Endothelial cell of umbilical vein (primary cell): ENCODE measurements around the gene TRAPPC10.

ENCODE experiments used
- CTCF ChIP-seq, 2 donors: IDR thresholded peaks; 1 replicate in 1 of 2; 2 replicates in 1 of 2; pipeline ENCODE4 v1.5.1; 2011; ENCODE audit warnings: low read length in 2 of 2, mild to moderate bottlenecking in 2 of 2, moderate library complexity in 2 of 2, control low read depth in 1 of 2, inconsistent platforms in 1 of 2, low read depth in 1 of 2; ENCODE audit not compliant: insufficient read depth in 1 of 2; ENCODE audit errors: extremely low read depth in 1 of 2
- EZH2 ChIP-seq: IDR thresholded peaks from 2 replicates; pipeline ENCODE4 v1.6.1; 2012; ENCODE audit warnings: borderline replicate concordance, low read depth, mild to moderate bottlenecking, moderate library complexity, low read length, inconsistent platforms; ENCODE audit not compliant: severe bottlenecking
- GATA2 ChIP-seq: IDR thresholded peaks from 2 replicates; pipeline ENCODE4 v1.7.0; 2011; ENCODE audit warnings: low read depth, mild to moderate bottlenecking, moderate library complexity, mixed read lengths, low read length; ENCODE audit not compliant: insufficient read length, insufficient read depth
- JUN ChIP-seq: IDR thresholded peaks from 2 replicates; pipeline ENCODE4 v1.6.1; 2011; ENCODE audit warnings: borderline replicate concordance, low read depth; ENCODE audit not compliant: insufficient read length, insufficient read depth
- MAX ChIP-seq: IDR thresholded peaks from 2 replicates; pipeline ENCODE4 v1.6.1; 2011; ENCODE audit not compliant: insufficient read depth, insufficient read length
- MYC ChIP-seq: IDR thresholded peaks from one replicate; pipeline ENCODE4 v1.6.1; 2011; ENCODE audit warnings: mild to moderate bottlenecking, low read depth, low read length
- POLR2A ChIP-seq: IDR thresholded peaks from 2 replicates; pipeline ENCODE4 v1.6.1; 2012; ENCODE audit warnings: low read depth, mild to moderate bottlenecking, control low read depth, low read length
- POLR2AphosphoS5 ChIP-seq: IDR thresholded peaks from 2 replicates; pipeline ENCODE4 v1.6.1; 2012; ENCODE audit warnings: low read depth, mild to moderate bottlenecking, control low read depth, low read length, moderate library complexity; ENCODE audit not compliant: insufficient read depth

GRCh38 chr21:44094832-44095231 lies 82.7 kb downstream of the TRAPPC10 start:
- no peak for TF ChIP-seq CTCF (IDR thresholded peaks at IDR 0.05; ENCODE audit: extremely low read depth in 1 of 2, insufficient read depth in 1 of 2, low read depth in 1 of 2, low read length in 2 of 2)
- no peak for TF ChIP-seq MYC
- TF ChIP-seq POLR2AphosphoS5, result no peak
- TF ChIP-seq MAX, result no peak
- TF ChIP-seq GATA2, result no peak
- TF ChIP-seq POLR2A, result no peak
- TF ChIP-seq EZH2, result no peak
- no peak for TF ChIP-seq JUN
